Sigmoid colon (tissue), 4 donors: Measurements from ENCODE around the gene CCDC195.

Experiments used
- POLR2A ChIP-seq, 2 donors: fragments of 450-650 bp; IDR thresholded peaks; one replicate each; pipeline ENCODE4 v1.6.1; 2016; ENCODE audit warnings: antibody characterized with exemption in 2 of 2, mild to moderate bottlenecking in 2 of 2, moderate library complexity in 2 of 2
- POLR2AphosphoS5 ChIP-seq, 4 donors: sonication (generic); formaldehyde crosslinking; IDR thresholded peaks; one replicate each; pipeline ENCODE4 v1.6.1; 2017; ENCODE audit warnings: antibody characterized with exemption in 4 of 4

DNA sequence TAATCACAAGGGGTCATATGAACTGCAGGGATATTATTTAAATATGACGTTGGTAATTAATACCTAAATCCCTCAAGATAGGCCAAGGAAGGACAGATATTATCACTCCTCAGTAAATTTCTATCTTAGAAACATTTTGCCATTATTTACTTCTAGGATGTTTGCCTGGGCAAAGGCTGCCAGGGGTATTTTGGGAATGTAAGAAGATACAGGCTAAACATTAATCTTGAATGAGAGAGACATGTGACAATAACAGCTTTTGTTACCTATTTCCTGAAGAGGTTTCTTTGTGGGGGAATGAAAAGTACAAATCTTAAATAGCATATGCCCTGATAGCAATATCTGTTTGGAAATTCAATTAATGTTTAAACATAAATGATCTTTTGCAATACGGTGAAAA lies 756 bp upstream of the CCDC195 start:
- TF ChIP-seq POLR2A (IDR thresholded peaks at IDR 0.05): no peak
- no peak for TF ChIP-seq POLR2AphosphoS5 (IDR thresholded peaks at IDR 0.05)
